ENCODE data around the gene EFCC1.
A peak's percentile ranks its signal among the peaks of the same experiment; 100 is the strongest.

EFCC1 gene

GRCh38 chr3:128969993-128970739 is 30.9 kb upstream of the EFCC1 start:
- POLR2A ChIA-PET (ENCODE audit: low non-redundant PET), result no interaction called here
- DNase-seq (ENCODE audit: low spot score), result peak; percentile 31
- peak; percentile 94 for TF ChIP-seq CTCF (conservative IDR thresholded peaks at IDR 0.05; ENCODE audit: low read depth)
- CTCF ChIA-PET, result interaction anchor here (0.5 to 2.6 kb wide), 48 partner anchors 11 to 1908 kb away, joined by 3 to 21 read pairs (median 4); partner anchors contain the start of genes CFAP92 and ISY1
- no peak overlapping the region for H3K27ac ChIP-seq

- CTCF ChIA-PET, result interaction anchor here (0.6 to 2.6 kb wide), 26 partner anchors 11 to 720 kb away, joined by 3 to 21 read pairs (median 5); partner anchors contain the start of gene CFAP92
- POLR2A ChIA-PET (ENCODE audit: low non-redundant PET), result no interaction called here
- TF ChIP-seq CTCF (conservative IDR thresholded peaks at IDR 0.05; ENCODE audit: low read depth), result no peak
Observed at GRCh38 chr3:128970740-128971047, 30.4 kb upstream of the EFCC1 start.

GRCh38 chr3:128971421-128972100 is 29.5 kb upstream of the EFCC1 start:
- H3K27ac ChIP-seq, result no peak overlapping the region
- no peak for DNase-seq (ENCODE audit: low spot score)
- TF ChIP-seq CTCF (conservative IDR thresholded peaks at IDR 0.05; ENCODE audit: low read depth), result no peak
- CTCF ChIA-PET, result interaction anchor here (0.5 to 2.6 kb wide), 15 partner anchors 13 to 719 kb away, joined by 3 to 21 read pairs (median 5); partner anchors contain the start of gene CFAP92
- POLR2A ChIA-PET (ENCODE audit: low non-redundant PET), result no interaction called here

More at GRCh38 chr3:128970740-128971047, 30.4 kb upstream of the EFCC1 start:
- no peak for DNase-seq (ENCODE audit: low spot score)
- no peak overlapping the region for H3K27ac ChIP-seq

- TF ChIP-seq CTCF (conservative IDR thresholded peaks at IDR 0.05; ENCODE audit: low read depth), result no peak
- ChIA-PET POLR2A (ENCODE audit: low non-redundant PET) (no interaction called here), CTCF (interaction anchor here (0.6 kb wide), 2 partner anchors 98 to 126 kb away, joined by 3 read pairs; no protein-coding TSS in a partner anchor)
- DNase-seq (ENCODE audit: low spot score), result no peak
- no peak overlapping the region for H3K27ac ChIP-seq
Observed at GRCh38 chr3:128973988-128974564, 27.0 kb upstream of the EFCC1 start.

- ChIA-PET POLR2A (ENCODE audit: low non-redundant PET) (no interaction called here), CTCF (no interaction called here)
- H3K27ac ChIP-seq, result no peak overlapping the region
- no peak for DNase-seq (ENCODE audit: low spot score)
- TF ChIP-seq CTCF (conservative IDR thresholded peaks at IDR 0.05; ENCODE audit: low read depth), result no peak
Observed at GRCh38 chr3:128975276-128975675, 25.8 kb upstream of the EFCC1 start.

- ChIA-PET CTCF (interaction anchor here (0.6 to 1.9 kb wide), 2 partner anchors 13 to 93 kb away, joined by 3 to 8 read pairs; no protein-coding TSS in a partner anchor), POLR2A (ENCODE audit: low non-redundant PET) (interaction anchor here (0.6 kb wide), 1 partner anchor 840 kb away, joined by 3 read pairs; no protein-coding TSS in a partner anchor)
- DNase-seq (ENCODE audit: low spot score), result no peak
- no peak for TF ChIP-seq CTCF (conservative IDR thresholded peaks at IDR 0.05; ENCODE audit: low read depth)
- H3K27ac ChIP-seq, result peak overlapping the region; percentile 62; the same call in 1 of the 2 replicates
Observed at GRCh38 chr3:128983293-128984069, 17.6 kb upstream of the EFCC1 start.
